Mesenchymal stem cell (in vitro differentiated cells and primary cell): Measurements from ENCODE around the gene MAP4K2.

Experiments
- DNase-seq: peaks from one replicate; pipeline ENCODE4 v3.0.0-alpha.2; 2013
- H2AFZ ChIP-seq: one replicate; pipeline ENCODE4 v1.6.1; 2013; ENCODE audit warnings: low read depth, mild to moderate bottlenecking, control low read depth, inconsistent platforms, low read length, moderate library complexity
- H2AK5ac ChIP-seq: 2 replicates; pipeline ENCODE4 v1.6.1; 2013; ENCODE audit warnings: low read length, moderate library complexity, mild to moderate bottlenecking, inconsistent platforms; ENCODE audit not compliant: severe bottlenecking
- H2BK120ac ChIP-seq: one replicate; pipeline ENCODE4 v1.6.1; 2013; ENCODE audit warnings: low read depth, mild to moderate bottlenecking, inconsistent platforms, low read length, moderate library complexity
- H2BK12ac ChIP-seq, 2 experiments: one replicate each; pipeline ENCODE4 v1.6.1; 2013; ENCODE audit warnings: inconsistent platforms in 2 of 2, low read length in 2 of 2, mild to moderate bottlenecking in 2 of 2, moderate library complexity in 2 of 2, control low read depth in 1 of 2
- H2BK15ac ChIP-seq: one replicate; pipeline ENCODE4 v1.6.1; 2013; ENCODE audit warnings: mild to moderate bottlenecking, low read depth, inconsistent platforms; ENCODE audit not compliant: poor library complexity, severe bottlenecking
- H2BK5ac ChIP-seq: 2 replicates; pipeline ENCODE4 v1.6.1; 2013; ENCODE audit warnings: low read depth, mild to moderate bottlenecking, low read length, control low read depth, inconsistent platforms; ENCODE audit not compliant: poor library complexity, severe bottlenecking
- H3K14ac ChIP-seq, 2 experiments: one replicate each; pipeline ENCODE4 v1.6.1; 2013; ENCODE audit warnings: inconsistent platforms in 2 of 2, low read length in 2 of 2, control low read depth in 1 of 2, mild to moderate bottlenecking in 1 of 2, moderate library complexity in 1 of 2
- H3K18ac ChIP-seq, 2 experiments: one replicate each; pipeline ENCODE4 v1.6.1; 2013; ENCODE audit warnings: inconsistent platforms in 2 of 2, low read length in 2 of 2, control low read depth in 1 of 2, low read depth in 1 of 2, mild to moderate bottlenecking in 1 of 2
- H3K23ac ChIP-seq, 2 experiments: one replicate each; pipeline ENCODE4 v1.6.1; 2013; ENCODE audit warnings: inconsistent platforms in 2 of 2, low read length in 2 of 2, mild to moderate bottlenecking in 2 of 2, moderate library complexity in 2 of 2, control low read depth in 1 of 2
- H3K27ac ChIP-seq: 2 replicates; pipeline ENCODE4 v1.5.1; 2013; ENCODE audit warnings: mild to moderate bottlenecking, moderate library complexity, low read length, control low read depth, inconsistent platforms; ENCODE audit not compliant: poor library complexity, severe bottlenecking
- H3K27me3 ChIP-seq, 2 experiments: 2 replicates each; pipeline versions ENCODE4 v1.6.1 to v1.7.0; 2013; ENCODE audit warnings: low read length in 2 of 2, mild to moderate bottlenecking in 2 of 2, moderate library complexity in 2 of 2, control low read depth in 1 of 2, inconsistent platforms in 1 of 2; ENCODE audit not compliant: control insufficient read depth in 1 of 2, insufficient read depth in 1 of 2
- H3K36me3 ChIP-seq, 2 experiments: 2 replicates each; pipeline versions ENCODE4 v1.6.1 to v1.7.0; 2013; ENCODE audit warnings: low read length in 2 of 2, control low read depth in 1 of 2, inconsistent platforms in 1 of 2, low read depth in 1 of 2, mild to moderate bottlenecking in 1 of 2; ENCODE audit not compliant: insufficient read depth in 2 of 2, control insufficient read depth in 1 of 2
- H3K4ac ChIP-seq, 2 experiments: one replicate each; pipeline ENCODE4 v1.6.1; 2013; ENCODE audit warnings: inconsistent platforms in 2 of 2, low read length in 2 of 2, mild to moderate bottlenecking in 2 of 2, moderate library complexity in 2 of 2, control low read depth in 1 of 2, low read depth in 1 of 2
- H3K4me1 ChIP-seq: 2 replicates; pipeline ENCODE4 v1.6.1; 2013; ENCODE audit warnings: low read depth, low read length, control low read depth; ENCODE audit not compliant: control insufficient read depth, insufficient read depth
- H3K4me2 ChIP-seq: 2 replicates; pipeline ENCODE4 v1.6.1; 2013; ENCODE audit warnings: low read length, mild to moderate bottlenecking, inconsistent platforms; ENCODE audit not compliant: poor library complexity, severe bottlenecking
- H3K4me3 ChIP-seq, 2 experiments: 2 replicates each; pipeline versions ENCODE4 v1.5.1 to v1.7.0; 2013; ENCODE audit warnings: low read length in 2 of 2, mild to moderate bottlenecking in 2 of 2, control low read depth in 1 of 2, low read depth in 1 of 2; ENCODE audit not compliant: insufficient read depth in 1 of 2
- H3K79me1 ChIP-seq: replicated peaks from 2 replicates; pipeline ENCODE4 v1.6.1; 2013; ENCODE audit warnings: mild to moderate bottlenecking, control low read depth, low read length, inconsistent platforms; ENCODE audit not compliant: poor library complexity, severe bottlenecking
- H3K9ac ChIP-seq: 2 replicates; pipeline ENCODE4 v1.7.0; 2013; ENCODE audit warnings: mild to moderate bottlenecking, low read length, moderate library complexity
- H3K9me3 ChIP-seq: 2 replicates; pipeline ENCODE4 v1.7.0; 2013; ENCODE audit warnings: mild to moderate bottlenecking, low read length; ENCODE audit not compliant: control insufficient read depth
- H4K8ac ChIP-seq: one replicate; pipeline ENCODE4 v1.6.1; 2013; ENCODE audit warnings: inconsistent platforms, mild to moderate bottlenecking, low read length, moderate library complexity
- H4K91ac ChIP-seq: one replicate; pipeline ENCODE4 v1.6.1; 2013; ENCODE audit warnings: mild to moderate bottlenecking, low read length, inconsistent platforms
- WGBS: methylation state at CpG from one replicate; pipeline ENCODE4 v1.1.7; 2013; ENCODE audit warnings: mixed read lengths; 5-methylcytosine and 5-hydroxymethylcytosine counted together

The MAP4K2 gene

DNA sequence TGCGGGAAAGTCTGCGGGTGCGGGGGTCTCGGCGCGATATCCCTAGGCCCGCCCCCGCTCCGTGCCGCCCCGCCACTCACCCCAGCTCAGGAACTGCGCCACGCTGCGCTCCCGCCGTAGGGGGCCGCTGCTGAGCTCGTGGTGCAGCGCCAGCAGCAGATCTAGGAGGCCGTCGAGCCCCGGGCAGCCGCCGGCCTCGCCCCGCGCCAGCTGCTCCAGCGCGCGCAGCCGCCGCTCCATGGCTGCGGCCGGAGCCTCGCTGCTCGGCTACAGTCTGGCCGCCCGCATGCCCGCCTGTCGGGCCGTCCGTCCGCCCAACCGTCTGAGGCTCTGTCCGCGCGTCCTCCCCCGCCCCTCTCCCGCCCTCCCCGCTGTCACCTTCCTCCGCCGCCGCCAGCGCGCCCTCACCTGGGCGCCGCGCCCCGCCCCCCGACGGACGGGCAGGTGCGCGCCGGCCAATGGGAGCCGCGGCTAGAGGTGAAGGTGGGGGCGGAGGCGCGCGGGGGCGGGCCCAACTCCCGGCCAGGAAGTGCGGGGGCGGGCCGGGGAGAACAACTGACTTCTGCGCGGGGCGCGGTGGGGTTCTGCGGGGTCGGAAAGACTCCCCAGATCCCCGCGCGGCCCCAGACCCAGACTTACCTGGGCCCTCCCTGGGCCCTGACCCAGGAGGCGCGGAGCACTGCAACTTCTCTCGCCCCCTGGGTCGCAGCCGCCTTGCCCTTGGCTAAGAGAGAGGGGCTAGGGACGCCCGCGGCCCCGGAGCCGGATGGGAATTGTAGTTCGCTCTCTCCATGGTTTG, 41.5 kb upstream of the MAP4K2 start, which contains the start of gene CDC42BPG:
Gene CDC42BPG (minus strand): TSS at position 324 of the 799 bp plus-strand sequence. CDS start 84 bp downstream, at position 240.
- Histone ChIP-seq H3K4me2 (peak within 1 kb of the TSS; percentile 74), H3K79me1 (peaks cover 3% of the 10 kb centered on the region), H3K27me3 (no peaks in the 10 kb centered on the region), H3K4me1 (peaks cover 44% of the 10 kb centered on the region), H3K4me3 (peak within 1 kb of the TSS in 1 of 2 experiments; percentile 59), H2BK15ac (peak within 1 kb of the TSS; percentile 50), H3K23ac (peak within 1 kb of the TSS in 1 of 2 experiments; percentile 51), H2BK120ac (peak within 1 kb of the TSS; percentile 64), H3K4ac (peak within 1 kb of the TSS in 1 of 2 experiments; percentile 42), H4K8ac (peak within 1 kb of the TSS; percentile 90), H3K36me3 (peaks cover 0 to 10% of the 10 kb centered on the region in 2 experiments), H4K91ac (peak within 1 kb of the TSS; percentile 70), H3K9me3 (no peaks in the 10 kb centered on the region), H3K18ac (peak within 1 kb of the TSS in 1 of 2 experiments; percentile 76), H3K14ac (peak within 1 kb of the TSS in 1 of 2 experiments; percentile 64), H2BK12ac (peak within 1 kb of the TSS in 1 of 2 experiments; percentile 96), H2AFZ (peak within 1 kb of the TSS; percentile 49), H2BK5ac (no peak within 1 kb of the TSS), H2AK5ac (no peak within 1 kb of the TSS), H3K9ac (no peak within 1 kb of the TSS), H3K27ac (no peak within 1 kb of the TSS)
- WGBS, result 2% methylated on average over 45 of the region's 96 CpGs
- DNase-seq, result peak; percentile 71

DNA sequence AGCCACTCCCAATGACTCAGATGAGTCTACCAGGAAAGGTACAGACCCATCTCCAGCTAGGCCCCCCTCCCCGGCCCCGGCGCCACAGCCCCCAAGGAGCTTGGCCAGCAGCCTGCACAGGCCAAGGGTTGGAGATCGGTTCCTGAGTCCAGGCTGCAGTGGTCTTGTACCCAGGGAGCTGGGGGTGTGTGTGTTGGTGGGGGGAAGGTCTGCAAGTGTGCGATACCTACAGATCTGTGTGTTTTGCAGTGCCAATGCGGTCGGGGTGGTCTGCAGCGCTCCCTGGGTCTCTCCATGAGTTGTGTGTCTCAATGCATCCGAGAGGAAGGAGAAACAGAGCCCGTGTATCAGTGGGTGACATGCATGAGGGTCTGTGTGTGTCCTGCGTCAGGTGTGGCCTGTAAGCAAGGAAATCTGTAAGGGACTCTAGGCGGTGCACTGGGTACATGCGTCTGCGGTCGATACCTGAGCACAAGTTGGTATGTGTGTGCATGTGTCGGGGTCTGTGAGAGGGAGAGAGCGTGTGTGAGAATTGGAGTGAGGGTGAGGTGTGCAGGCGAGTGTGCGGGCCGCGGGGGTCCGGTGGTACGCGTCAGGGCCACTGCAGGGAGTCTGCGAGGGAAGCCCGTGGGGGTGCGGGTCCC, 40.8 kb upstream of the MAP4K2 start:
- Histone ChIP-seq H3K4ac (no peak overlapping the region), H3K4me1 (peaks cover 42% of the 10 kb centered on the region), H3K9me3 (no peaks in the 10 kb centered on the region), H4K8ac (no peak overlapping the region), H3K27me3 (no peaks in the 10 kb centered on the region), H2BK5ac (no peak overlapping the region), H2AK5ac (no peak overlapping the region), H3K36me3 (peaks cover 0 to 17% of the 10 kb centered on the region in 2 experiments), H3K79me1 (peaks cover 3% of the 10 kb centered on the region), H3K4me3 (peak overlapping the region in 1 of 2 experiments; percentile 59), H3K4me2 (peak overlapping the region; percentile 74), H2BK12ac (peak overlapping the region in 1 of 2 experiments; percentile 29), H3K14ac (peak overlapping the region in 1 of 2 experiments; percentile 64), H3K18ac (peak overlapping the region in 1 of 2 experiments; percentile 76), H3K9ac (no peak overlapping the region), H4K91ac (no peak overlapping the region), H2BK120ac (no peak overlapping the region), H3K27ac (no peak overlapping the region), H2AFZ (peak overlapping the region; percentile 18), H2BK15ac (peak overlapping the region; percentile 23), H3K23ac (no peak overlapping the region)
- DNase-seq, result no peak
- 72% methylated on average over 20 of the region's 27 CpGs for WGBS

DNA sequence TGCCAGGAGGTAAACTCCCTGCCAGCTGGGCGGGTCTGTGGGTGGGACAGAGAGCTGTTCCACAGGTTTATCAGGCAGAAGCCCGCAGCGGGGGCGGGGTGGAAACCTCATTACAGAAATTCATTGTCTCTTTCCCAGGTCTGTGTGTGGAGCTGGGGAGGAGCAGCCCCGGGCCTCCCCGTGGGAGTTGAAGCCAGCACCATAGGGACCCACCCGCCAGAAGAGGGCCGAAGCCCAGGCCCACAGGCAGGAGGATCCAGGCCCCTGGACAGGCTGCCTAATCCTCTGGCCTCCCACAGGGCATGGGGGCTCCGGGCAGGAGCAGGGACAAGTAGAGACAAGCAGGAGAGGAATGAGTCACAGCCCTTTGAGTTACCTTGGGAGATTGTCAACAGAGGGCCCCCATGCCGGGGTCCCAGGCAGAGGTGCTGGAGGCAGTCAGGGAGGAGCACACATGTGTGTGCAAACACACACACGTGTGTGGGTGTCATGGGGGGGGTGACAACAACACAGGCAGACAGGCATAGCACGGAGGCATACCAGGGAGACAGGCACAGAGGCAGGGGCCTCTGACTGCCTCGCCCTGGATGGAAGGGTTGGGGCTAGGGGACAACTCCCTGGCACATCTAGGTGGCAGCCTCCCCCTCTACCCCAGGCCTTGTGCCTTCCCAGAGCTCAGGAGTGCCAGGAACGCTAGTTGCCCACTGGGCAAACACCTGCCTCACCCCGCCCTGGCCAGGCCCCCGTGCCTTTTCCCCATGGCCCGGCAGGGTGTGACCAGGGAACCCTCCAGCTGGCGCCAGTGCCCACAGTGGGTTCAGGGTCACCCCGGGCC, 40.1 kb upstream of the MAP4K2 start:
- H3K23ac ChIP-seq, result peak overlapping the region in 1 of 2 experiments; percentile 96
- WGBS, result 73% methylated on average over 17 of the region's 19 CpGs

More for the DNA sequence above, 40.1 kb upstream of the MAP4K2 start:
- peaks cover 0 to 24% of the 10 kb centered on the region in 2 experiments for H3K36me3 ChIP-seq
- H4K91ac ChIP-seq, result peak overlapping the region; percentile 70
- H3K4me1 ChIP-seq, result peaks cover 35% of the 10 kb centered on the region
- H3K14ac ChIP-seq, result peak overlapping the region in 1 of 2 experiments; percentile 83
- DNase-seq, result no peak
- H3K79me1 ChIP-seq, result peaks cover 3% of the 10 kb centered on the region
- H4K8ac ChIP-seq, result peak overlapping the region; percentile 8
- no peak overlapping the region for H3K4me3 ChIP-seq
- H2AFZ ChIP-seq, result peak overlapping the region; percentile 55
- H2BK120ac ChIP-seq, result no peak overlapping the region
- H2BK15ac ChIP-seq, result peak overlapping the region; percentile 26
- no peak overlapping the region for H3K9ac ChIP-seq
- peak overlapping the region in 1 of 2 experiments; percentile 96 for H2BK12ac ChIP-seq
- H2BK5ac ChIP-seq, result no peak overlapping the region
- peak overlapping the region; percentile 8 to 64 for H3K18ac ChIP-seq
- H3K27me3 ChIP-seq, result no peaks in the 10 kb centered on the region
- peak overlapping the region; percentile 2 for H3K27ac ChIP-seq
- H3K4ac ChIP-seq, result no peak overlapping the region
- H3K9me3 ChIP-seq, result no peaks in the 10 kb centered on the region
- peak overlapping the region; percentile 92 for H2AK5ac ChIP-seq
- no peak overlapping the region for H3K4me2 ChIP-seq
